NOMO-1 (cell line): ENCODE measurements around the gene PDK3.

Experiments
- DNase-seq, 2 experiments: peaks; one replicate each; lab custom pipeline; 2025; ENCODE audit not compliant: unreplicated experiment in 2 of 2; lab: John Stamatoyannopoulos, UW

The PDK3 gene

GRCh38 chrX:24547961-24548360 is 82.9 kb downstream of the PDK3 start:
- DNase-seq: no peak

DNA sequence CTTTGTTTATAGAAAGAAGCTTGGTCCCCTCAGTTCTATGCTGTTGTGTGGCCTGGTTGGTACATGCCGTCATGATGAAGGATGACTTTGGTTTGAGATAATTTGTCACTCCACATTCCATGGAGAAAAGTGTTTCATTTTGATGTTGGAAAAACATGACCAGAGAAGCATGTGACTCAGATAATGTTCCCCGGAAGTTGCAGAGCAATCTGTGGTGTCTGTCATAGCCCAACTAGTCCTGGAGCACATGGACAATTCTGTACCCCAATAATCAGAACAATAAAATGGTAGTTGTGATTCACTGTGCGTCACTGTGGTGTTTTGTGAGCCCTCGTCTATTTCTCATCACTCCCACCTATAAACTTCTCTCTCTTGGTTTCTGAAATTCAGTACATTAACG is 85.1 kb downstream of the PDK3 start:
- DNase-seq: no peak

GRCh38 chrX:24553011-24553410 is 87.9 kb downstream of the PDK3 start:
- no peak for DNase-seq

- peak in 1 of 2 experiments; percentile 13 for DNase-seq
Measured at GRCh38 chrX:24561121-24561520, 96.0 kb downstream of the PDK3 start.

- DNase-seq: no peak
Measured at GRCh38 chrX:24563291-24564010, 98.4 kb downstream of the PDK3 start.

GRCh38 chrX:24566240-24566639 is 101.2 kb downstream of the PDK3 start:
- no peak for DNase-seq

- no peak for DNase-seq
Measured at GRCh38 chrX:24567169-24567568, 102.1 kb downstream of the PDK3 start.

- peak in 1 of 2 experiments; percentile 3 for DNase-seq
Measured at GRCh38 chrX:24574743-24575142, 109.7 kb downstream of the PDK3 start.

GRCh38 chrX:24575496-24575895 is 110.4 kb downstream of the PDK3 start:
- no peak for DNase-seq

DNA sequence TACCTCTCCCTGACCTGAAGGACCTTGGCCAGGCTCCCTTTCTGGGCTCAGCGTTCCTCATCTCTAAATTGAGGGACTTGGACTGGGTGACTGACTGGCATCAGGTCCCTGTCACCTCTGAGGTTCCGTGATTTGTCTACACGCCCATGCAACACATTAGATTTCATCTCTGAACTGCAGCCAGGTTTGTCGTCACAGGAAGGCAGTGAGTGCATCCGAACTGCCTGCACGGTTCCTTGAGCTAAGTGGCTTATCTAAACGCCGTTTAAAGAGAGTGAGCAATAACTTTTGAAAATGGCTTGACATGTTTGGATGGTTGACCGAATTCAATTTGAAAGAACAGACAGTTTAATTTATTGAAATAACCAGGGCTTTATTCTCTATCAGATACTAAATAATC is 112.0 kb downstream of the PDK3 start:
- no peak for DNase-seq
